ENCODE data around the gene GRM1. TPM values are rescaled to one million over a fixed set of nuclear protein-coding genes. Genes with fewer than 3 reads are reported as not detected.

Gene GRM1
- total and polyA plus RNA-seq, 2 donors (not counting 1 experiment from before 2014, with no cell fraction given) = not detected

DNA sequence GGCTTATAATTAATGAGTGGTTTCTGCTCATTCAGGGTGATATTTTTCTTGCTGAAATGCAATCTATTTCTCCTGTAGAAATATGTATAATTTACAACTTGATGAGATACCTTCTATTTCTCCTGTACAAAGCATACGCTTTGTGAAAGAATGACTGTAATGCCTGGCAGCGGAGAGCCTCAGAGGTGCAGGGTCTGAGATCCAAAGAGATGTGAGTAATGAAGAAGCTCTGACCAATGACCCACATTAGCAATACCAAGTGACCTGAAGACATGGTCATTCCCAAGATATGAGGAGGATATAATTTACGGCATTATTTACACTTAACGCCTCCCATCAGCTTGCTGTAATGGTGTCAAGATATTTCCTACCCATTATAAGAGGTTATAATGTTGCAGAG, 416.4 kb downstream of the GRM1 start:
- Histone ChIP-seq H3K36me3 (replicated peaks in 1 of 2; ENCODE audit: control extremely low read depth in 1 of 2, control insufficient read depth in 1 of 2, extremely low read depth in 1 of 2, insufficient read depth in 2 of 2, low read length in 1 of 2) (no peaks in the 10 kb centered on the region), H3K9me3 (ENCODE audit: control extremely low read depth in 1 of 3, control insufficient read depth in 2 of 3, insufficient read depth in 1 of 3, low read length in 2 of 3) (peaks cover 0 to 6% (median 0%) of the 10 kb centered on the region in 3 donors), H3K27me3 (replicated peaks in 1 of 4; ENCODE audit: control extremely low read depth in 1 of 4, control insufficient read depth in 3 of 4, insufficient read depth in 4 of 4, low read length in 3 of 4) (no peaks in the 10 kb centered on the region), H3K27ac (ENCODE audit: low read length in 2 of 2) (no peak overlapping the region), H3K79me2 (ENCODE audit: control insufficient read depth, insufficient read depth, low read length) (no peaks in the 10 kb centered on the region), H3K4me1 (ENCODE audit: control insufficient read depth in 2 of 2, insufficient read depth in 2 of 2, low read length in 2 of 2) (no peaks in the 10 kb centered on the region), H3K4me3 (ENCODE audit: control extremely low read depth in 1 of 5, extremely low read depth in 1 of 5, insufficient read depth in 1 of 5, low read depth in 2 of 5, low read length in 4 of 5) (no peak overlapping the region), H3K9ac (ENCODE audit: low read length) (no peak overlapping the region), H3K4me2 (replicated peaks; ENCODE audit: low read depth, low read length, poor library complexity, severe bottlenecking) (no peak overlapping the region), H4K20me1 (ENCODE audit: control insufficient read depth, insufficient read depth, low read length, poor library complexity, severe bottlenecking) (no peaks in the 10 kb centered on the region), H2AFZ (ENCODE audit: insufficient read depth, low read depth, low read length, poor library complexity, severe bottlenecking) (no peak overlapping the region)
- intact Hi-C loops (cut with micrococcal nuclease) = no loop called here
- Mint-ChIP-seq H3K27me3 (no peaks in the 10 kb centered on the region), H3K27ac (no peak overlapping the region), H3K9me3 (ENCODE audit: insufficient read depth) (peaks cover 4% of the 10 kb centered on the region), H3K4me3 (no peak overlapping the region), H3K4me1 (no peaks in the 10 kb centered on the region)
- WGBS (ENCODE audit: insufficient coverage) = no CpG with 5 or more reads among the region's 4 CpGs
- no peak for TF ChIP-seq EZH2 (IDR thresholded peaks at IDR 0.05; ENCODE audit: borderline replicate concordance, insufficient read depth, low read depth, low read length, poor library complexity, severe bottlenecking)
- TF ChIP-seq, protein P1, sequence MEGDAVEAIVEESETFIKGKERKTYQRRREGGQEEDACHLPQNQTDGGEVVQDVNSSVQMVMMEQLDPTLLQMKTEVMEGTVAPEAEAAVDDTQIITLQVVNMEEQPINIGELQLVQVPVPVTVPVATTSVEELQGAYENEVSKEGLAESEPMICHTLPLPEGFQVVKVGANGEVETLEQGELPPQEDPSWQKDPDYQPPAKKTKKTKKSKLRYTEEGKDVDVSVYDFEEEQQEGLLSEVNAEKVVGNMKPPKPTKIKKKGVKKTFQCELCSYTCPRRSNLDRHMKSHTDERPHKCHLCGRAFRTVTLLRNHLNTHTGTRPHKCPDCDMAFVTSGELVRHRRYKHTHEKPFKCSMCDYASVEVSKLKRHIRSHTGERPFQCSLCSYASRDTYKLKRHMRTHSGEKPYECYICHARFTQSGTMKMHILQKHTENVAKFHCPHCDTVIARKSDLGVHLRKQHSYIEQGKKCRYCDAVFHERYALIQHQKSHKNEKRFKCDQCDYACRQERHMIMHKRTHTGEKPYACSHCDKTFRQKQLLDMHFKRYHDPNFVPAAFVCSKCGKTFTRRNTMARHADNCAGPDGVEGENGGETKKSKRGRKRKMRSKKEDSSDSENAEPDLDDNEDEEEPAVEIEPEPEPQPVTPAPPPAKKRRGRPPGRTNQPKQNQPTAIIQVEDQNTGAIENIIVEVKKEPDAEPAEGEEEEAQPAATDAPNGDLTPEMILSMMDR (IDR thresholded peaks at IDR 0.05) = no peak
- DNase-seq (no peak), ATAC-seq (ENCODE audit: low read depth) (no peak)
- CTCF ChIA-PET = no interaction called here
- POLR2A ChIA-PET = no interaction called here

DNA sequence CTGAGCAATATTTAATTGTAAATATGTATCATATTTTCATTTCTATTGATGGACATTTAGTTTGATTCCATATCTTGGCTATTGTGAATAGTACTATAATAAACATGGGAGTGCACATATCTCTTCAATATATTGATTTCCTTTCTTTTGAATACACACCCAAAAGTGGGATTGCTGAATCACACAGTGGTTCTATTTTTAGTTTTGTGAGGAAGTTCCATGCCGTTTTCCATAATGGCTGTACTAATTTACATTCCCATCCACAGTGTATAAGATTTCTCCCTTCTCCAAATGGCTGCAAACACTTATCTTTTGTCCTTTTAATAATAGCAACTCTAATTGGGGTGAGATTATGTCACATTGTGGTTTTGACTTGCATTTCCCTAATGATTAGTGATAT, 428.0 kb downstream of the GRM1 start:
- Histone ChIP-seq H3K27ac (ENCODE audit: low read length in 2 of 2) (no peak overlapping the region), H3K4me3 (ENCODE audit: control extremely low read depth in 1 of 5, extremely low read depth in 1 of 5, insufficient read depth in 1 of 5, low read depth in 2 of 5, low read length in 4 of 5) (no peak overlapping the region), H3K9ac (ENCODE audit: low read length) (no peak overlapping the region), H3K36me3 (replicated peaks in 1 of 2; ENCODE audit: control extremely low read depth in 1 of 2, control insufficient read depth in 1 of 2, extremely low read depth in 1 of 2, insufficient read depth in 2 of 2, low read length in 1 of 2) (no peaks in the 10 kb centered on the region), H3K9me3 (ENCODE audit: control extremely low read depth in 1 of 3, control insufficient read depth in 2 of 3, insufficient read depth in 1 of 3, low read length in 2 of 3) (peaks cover 0 to 6% (median 0%) of the 10 kb centered on the region in 3 donors), H2AFZ (ENCODE audit: insufficient read depth, low read depth, low read length, poor library complexity, severe bottlenecking) (no peak overlapping the region), H3K4me2 (replicated peaks; ENCODE audit: low read depth, low read length, poor library complexity, severe bottlenecking) (no peak overlapping the region), H3K27me3 (replicated peaks in 1 of 4; ENCODE audit: control extremely low read depth in 1 of 4, control insufficient read depth in 3 of 4, insufficient read depth in 4 of 4, low read length in 3 of 4) (no peaks in the 10 kb centered on the region), H4K20me1 (ENCODE audit: control insufficient read depth, insufficient read depth, low read length, poor library complexity, severe bottlenecking) (no peaks in the 10 kb centered on the region), H3K4me1 (ENCODE audit: control insufficient read depth in 2 of 2, insufficient read depth in 2 of 2, low read length in 2 of 2) (no peaks in the 10 kb centered on the region), H3K79me2 (ENCODE audit: control insufficient read depth, insufficient read depth, low read length) (no peaks in the 10 kb centered on the region)
- no peak for ATAC-seq (ENCODE audit: low read depth)
- no CpG with 5 or more reads among the region's 1 CpG for WGBS (ENCODE audit: insufficient coverage)
- POLR2A ChIA-PET = no interaction called here
- CTCF ChIA-PET = no interaction called here
- no peaks in the 10 kb centered on the region for H3K27me3 Mint-ChIP-seq
- DNase-seq = no peak
- intact Hi-C loops (cut with micrococcal nuclease) = no loop called here
- H3K4me3 Mint-ChIP-seq = no peak overlapping the region
- H3K9me3 Mint-ChIP-seq (ENCODE audit: insufficient read depth) = peaks cover 13% of the 10 kb centered on the region
- TF ChIP-seq EZH2 (IDR thresholded peaks at IDR 0.05; ENCODE audit: borderline replicate concordance, insufficient read depth, low read depth, low read length, poor library complexity, severe bottlenecking) = no peak
- TF ChIP-seq, protein P1 (IDR thresholded peaks at IDR 0.05) = no peak
- no peak overlapping the region for H3K27ac Mint-ChIP-seq
- H3K4me1 Mint-ChIP-seq = no peaks in the 10 kb centered on the region

All from B cell (primary cell).